HK-2 (cell line): ENCODE measurements around the gene CCSER1.
"Not testable (repeated sequence)": the region's sequence is repeated elsewhere in the genome, so short reads cannot be mapped to it uniquely, and the experiment has no call there.

Experiments
- DNase-seq: peaks from one replicate; pipeline ENCODE4 v3.0.0-alpha.2; 2018; ENCODE audit not compliant: unreplicated experiment

The CCSER1 gene

DNA sequence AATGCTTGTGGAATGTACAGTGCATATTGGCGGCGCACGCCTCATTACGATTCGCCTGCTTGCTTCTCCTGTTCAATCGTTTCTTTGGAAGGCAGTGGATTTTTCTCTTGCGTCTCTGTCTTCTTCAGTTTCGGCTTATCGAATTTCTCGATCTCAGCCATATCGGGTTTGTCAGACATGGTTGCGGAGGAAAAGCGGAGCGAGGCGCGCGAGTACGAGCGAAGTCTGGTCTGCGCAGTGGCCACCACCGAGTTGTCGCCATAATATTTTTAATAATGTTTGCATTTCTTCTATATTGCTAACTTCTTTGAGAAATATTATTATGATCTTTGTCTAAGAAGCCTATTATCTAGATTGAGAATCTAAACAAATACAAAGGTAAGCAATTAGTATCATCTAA lies 711.7 kb downstream of the CCSER1 start:
- not testable (repeated sequence) for DNase-seq

DNA sequence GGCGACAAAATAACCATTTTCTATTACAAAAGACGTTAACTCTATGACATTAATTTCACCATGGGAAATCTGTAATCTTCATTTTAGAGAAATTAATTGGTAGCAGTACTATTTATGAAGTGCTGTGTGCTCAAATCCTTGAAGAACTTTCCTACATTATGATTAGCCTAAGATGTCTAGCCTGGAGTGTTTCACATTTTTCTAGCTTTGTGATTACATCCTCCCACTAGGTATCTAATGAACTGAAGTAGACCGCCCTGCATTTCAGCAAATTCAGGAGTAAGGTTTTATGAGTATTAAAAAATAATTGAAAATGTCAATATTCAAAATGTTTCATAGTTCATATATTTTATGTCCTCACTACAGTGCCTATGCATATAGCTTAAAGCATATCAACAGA lies 713.1 kb downstream of the CCSER1 start:
- no peak for DNase-seq

DNA sequence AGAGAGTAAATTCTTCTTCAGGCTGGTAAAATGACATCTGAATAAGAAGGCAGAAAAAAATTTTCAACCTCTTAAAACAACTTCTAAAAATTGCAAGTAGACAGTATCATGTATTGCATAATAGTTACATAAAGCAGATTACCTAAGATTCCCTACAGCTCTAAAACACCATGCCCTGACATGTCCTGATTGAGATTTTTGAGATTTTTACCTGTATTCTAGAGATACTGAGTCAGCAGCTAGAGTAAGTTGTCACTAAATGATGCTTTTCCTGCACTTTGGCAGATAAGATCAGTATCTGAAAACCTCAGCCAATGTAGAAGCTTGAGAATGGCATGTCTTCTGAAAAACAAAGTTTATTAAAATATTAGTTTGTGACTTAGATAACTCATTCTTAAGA lies 713.6 kb downstream of the CCSER1 start:
- no peak for DNase-seq

DNA sequence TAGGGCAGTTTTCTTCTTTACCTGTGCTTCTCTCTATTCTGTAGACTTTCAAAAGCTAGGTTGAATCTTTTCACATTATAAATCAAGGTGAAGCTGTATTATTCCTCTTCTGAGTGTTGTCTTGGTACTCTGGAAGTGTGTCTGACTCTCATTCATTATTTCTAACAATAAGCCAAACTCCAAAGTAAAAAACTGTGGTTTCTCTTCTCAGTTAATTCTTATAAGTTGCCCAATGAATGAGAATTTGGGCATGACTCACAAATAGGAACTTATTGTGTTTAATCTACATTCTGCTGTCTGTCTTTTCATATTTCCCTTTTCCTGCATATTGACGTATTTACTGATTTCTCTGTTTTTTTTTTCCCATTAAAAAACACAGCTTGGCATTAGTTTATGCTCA lies 714.5 kb downstream of the CCSER1 start:
- DNase-seq: no peak

DNA sequence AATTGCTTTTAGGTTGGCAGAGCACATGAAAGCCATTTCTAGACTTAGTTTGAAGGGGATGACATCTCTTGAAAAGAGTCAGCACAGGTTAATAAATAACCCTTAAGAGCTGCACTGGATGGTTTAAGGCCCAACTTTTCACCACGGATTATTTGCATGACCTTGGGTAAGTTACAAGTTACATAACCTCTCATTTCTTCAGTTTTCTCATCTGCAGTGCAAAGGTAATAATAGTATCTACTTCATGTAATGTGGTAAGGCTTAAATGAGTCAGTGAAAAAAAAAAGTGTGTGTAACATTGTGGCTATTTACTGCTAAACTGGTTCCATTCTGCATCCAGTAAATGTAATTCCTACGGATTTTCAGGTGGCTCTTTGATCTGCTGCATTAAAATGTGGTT lies 715.8 kb downstream of the CCSER1 start:
- DNase-seq: peak; percentile 2

DNA sequence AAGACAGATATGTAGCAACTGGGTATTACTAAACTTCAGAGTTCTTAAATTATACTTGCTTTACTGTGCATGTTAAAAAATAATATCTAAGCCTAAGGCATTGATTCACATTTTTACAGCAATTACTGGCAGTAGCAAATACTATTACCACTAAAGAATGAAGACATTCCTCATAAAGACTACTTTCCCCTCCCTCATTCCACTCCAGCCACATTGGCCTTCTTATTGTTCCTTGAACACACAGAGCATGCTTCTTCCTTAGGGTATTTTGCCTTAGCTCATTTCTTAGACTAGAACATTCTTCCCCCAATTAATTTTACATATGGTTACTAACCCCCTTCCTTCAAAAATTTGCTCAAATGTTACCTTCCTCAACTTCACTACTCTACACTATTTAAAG lies 717.0 kb downstream of the CCSER1 start:
- DNase-seq: no peak

DNA sequence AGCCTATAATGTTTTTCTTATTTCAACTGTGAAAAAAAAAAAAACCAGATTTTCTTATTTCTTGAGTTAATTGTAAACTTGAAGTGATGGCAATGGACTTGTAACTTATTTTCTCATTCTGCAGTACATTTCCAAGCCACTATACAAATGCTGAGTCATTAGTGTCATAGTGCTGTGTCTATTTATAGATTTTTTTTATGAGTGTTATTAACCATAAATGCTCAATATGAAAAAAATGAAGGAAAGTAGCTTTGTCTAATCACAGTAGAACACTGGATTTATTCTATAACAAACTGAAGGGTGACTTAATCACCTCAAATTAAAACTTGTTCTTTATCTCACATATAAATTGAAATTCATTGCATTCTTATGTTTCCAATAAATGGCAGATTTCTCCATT lies 718.6 kb downstream of the CCSER1 start:
- DNase-seq: no peak

DNA sequence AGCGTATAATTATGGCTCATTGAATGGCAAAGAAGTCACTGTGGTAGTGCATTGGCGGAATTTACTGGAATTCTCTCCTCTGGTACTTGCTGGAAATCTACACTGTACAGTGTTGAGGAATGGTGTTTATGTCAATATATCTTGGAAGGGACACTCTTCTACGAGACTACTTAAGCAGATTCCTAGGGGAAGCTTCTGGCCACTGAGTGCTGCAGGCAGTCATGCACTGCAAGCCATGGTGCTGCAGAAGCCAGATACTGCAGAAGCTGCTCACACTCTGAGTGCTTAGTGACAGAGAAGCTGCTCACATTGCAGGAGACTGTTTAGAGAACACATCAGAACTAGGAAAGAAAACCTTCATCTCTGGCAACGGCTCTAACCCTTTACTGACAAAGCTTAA lies 725.0 kb downstream of the CCSER1 start:
- DNase-seq: no peak

DNA sequence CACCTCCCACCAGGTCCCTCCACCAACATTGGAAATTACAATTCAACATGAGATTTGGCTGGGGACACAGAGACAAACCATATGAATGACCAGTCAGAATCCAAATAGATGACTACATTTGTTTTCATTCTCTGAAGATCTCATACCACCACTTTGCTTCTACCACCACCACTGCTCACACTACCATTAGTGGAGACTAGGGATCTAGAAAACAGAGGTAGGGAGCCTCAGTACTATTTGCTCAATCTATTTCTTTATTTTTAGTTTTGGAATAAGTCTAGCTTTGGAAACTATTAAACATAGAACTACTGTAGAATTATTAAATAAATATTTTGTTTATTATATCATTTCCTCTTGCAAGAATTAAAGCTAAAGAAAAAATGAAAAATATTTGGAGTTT lies 727.9 kb downstream of the CCSER1 start:
- DNase-seq: no peak

DNA sequence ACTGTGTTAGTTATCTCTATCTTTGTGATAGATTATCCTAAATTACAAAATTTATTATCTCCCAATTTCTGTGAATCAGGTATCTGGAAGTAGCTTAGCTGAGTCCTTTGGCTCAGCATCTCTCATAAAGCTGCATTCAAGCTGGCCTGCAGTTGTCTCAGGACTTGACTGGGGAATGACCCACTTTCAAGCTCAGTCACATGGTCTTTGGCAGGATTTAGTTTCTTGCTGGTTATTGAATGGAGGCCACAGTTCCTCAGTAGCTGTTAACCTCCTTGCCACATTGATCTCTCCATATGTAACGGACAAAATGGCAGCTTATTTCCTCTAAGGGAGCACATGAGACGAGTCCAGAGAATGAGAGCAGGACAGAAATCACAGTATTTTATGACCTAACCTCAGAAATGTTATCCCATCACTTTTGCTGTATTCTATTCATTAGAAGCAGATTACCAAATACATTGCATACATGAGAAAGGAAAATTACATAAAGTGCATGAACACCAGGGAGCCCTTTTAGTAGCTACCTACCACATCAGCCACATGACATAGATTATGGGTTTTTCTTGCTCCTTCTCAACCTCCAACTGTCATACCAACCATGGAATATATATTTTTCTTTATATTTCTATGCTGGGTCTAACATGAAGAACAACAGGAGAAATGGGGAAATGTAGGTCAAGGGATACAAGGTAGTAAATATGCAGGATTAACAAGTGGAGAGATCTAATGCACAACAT lies 730.1 kb downstream of the CCSER1 start:
- no peak for DNase-seq

DNA sequence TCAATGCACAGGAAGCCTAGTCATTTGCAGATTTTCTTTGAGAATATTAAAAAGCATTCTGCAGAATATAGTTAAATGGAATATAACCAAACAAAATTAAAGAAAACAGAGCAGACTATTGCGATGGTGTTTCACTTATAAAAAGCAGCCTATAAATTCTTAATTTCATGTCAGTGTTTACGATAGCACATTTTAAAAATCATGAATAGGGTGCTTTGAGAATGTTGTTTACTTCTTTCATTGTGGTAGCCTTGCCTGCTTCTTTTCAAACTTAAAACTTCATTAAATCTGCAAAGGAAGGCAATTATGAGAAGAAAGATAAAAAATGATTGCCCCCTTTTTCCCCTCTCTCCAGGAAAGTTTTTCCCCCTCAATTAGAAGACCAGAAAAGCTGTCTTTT lies 748.6 kb downstream of the CCSER1 start:
- no peak for DNase-seq

DNA sequence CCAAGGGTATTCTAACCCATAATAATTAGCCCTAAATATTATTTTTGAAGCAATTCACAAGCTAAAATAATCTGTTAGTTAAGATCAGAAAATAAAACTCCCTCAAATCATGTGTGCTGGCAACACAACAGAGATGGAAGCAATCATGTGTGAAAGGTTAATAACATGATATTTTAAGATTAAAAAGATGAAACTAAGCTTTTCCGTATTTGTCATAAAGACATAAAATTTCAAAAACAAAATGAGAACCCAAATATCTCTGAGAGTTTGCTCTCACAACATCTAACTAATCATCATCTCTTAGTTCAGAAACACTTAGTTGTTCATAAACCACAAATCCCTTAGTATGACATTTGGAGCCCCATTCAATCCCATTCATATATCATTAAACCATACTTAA lies 749.1 kb downstream of the CCSER1 start:
- no peak for DNase-seq

DNA sequence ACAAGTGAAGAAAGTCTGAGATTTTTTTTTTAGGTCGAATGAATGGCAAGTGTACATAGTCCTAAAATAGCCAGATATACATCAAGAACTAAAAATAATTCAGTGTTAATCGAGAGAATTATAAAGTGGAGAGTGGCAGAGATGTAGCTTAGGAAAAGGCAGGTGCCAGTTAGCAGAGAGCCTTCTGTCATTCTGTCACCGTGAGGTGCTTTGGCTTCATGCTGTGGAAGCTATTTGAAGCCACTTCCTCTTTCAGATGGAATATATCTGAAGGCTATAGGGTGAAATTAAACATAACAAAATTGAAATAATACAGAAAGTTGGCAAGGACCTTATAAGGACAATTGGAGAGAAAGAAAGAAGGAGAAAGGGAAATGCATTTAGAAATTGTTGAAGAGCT lies 756.3 kb downstream of the CCSER1 start:
- no peak for DNase-seq

DNA sequence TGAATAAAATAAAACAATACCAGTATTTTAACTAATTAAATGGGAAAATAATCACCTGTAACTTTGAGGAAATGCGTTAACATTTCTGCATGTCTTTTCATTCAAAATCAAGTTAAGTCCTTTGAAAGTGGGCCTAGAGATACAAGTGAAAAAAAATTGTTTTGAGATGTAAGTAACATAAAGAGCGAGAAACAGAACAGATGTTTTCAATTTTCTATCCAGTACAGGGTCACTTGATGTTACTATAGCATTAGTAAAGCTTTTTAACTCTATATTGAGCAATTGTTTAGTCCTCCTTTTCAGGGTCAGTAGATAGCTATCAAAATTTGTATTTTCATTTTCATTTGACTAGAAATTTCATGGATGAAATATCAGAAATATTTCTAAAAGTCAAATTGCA lies 761.4 kb downstream of the CCSER1 start:
- no peak for DNase-seq

DNA sequence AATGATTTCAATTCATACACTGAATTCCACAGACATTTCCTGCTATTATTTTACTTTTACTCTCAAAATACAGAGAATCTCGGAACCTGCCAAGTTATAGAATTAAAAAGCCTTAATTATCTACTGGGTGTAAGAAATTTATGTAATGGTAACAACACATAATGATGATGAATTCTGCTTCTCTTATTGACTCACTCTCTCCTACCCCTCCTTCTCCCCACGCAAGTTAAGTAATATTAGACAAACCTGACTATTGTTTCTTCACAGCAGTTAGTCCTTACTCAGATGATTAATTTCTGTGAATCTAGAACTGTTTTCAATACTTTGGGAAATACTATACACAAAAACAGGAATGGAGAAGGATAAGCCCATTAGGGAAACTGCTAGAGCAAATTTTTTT lies 762.0 kb downstream of the CCSER1 start:
- DNase-seq: no peak

DNA sequence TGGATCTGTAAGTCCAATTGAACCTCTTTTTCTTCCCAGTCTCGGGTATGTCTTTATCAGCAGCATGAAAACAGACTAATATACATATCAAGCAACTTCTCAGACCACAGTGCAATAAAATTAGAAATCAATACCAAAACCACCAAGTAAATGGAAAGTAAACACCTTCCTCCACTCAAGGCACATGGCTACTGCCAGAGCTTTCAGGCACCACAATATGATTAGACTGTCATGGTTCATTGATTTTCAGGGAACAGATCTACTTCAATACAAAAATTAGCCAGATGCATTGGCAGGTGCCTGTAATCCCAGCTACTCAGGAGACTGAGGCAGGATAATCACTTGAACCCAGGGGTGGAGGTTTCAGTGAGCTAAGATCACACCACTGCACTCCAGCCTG lies 776.2 kb downstream of the CCSER1 start:
- DNase-seq: not testable (repeated sequence)

DNA sequence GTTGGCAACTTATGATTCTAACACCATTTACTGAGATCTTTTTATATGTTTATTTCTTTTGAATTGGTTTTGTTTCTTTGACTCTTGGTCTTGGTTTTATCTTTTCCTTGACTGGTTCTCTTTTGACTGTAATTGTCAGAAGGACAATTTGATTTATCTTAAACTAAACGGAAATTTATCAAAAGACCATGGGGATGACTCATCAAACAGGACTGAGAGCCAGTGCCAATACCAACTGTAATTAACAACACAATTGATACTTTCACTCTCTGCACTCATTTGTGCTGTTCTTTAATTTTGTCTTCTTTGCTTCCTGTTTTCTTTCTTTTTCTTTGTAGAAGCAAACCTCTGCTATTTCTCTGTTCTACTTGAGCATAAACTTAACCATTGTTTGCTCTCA lies 776.8 kb downstream of the CCSER1 start:
- no peak for DNase-seq

DNA sequence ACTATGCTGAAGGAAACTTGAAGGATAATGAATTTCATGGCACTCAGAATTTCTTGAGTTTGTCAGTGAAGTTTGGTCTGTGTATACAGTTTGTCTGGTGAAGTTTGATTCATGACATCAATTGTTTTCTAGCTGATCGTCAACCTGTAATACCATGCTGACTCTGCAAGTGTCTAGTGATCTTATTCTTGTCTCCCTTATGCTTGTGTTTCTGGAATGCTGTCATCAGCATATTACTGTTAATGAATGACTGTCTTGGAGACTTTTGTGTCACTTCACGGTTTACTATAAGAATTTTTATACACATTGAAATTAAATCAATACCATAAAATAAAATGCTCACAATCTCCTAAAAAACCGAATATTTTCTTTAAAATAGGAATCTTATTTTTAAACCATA lies 779.0 kb downstream of the CCSER1 start:
- DNase-seq: no peak

DNA sequence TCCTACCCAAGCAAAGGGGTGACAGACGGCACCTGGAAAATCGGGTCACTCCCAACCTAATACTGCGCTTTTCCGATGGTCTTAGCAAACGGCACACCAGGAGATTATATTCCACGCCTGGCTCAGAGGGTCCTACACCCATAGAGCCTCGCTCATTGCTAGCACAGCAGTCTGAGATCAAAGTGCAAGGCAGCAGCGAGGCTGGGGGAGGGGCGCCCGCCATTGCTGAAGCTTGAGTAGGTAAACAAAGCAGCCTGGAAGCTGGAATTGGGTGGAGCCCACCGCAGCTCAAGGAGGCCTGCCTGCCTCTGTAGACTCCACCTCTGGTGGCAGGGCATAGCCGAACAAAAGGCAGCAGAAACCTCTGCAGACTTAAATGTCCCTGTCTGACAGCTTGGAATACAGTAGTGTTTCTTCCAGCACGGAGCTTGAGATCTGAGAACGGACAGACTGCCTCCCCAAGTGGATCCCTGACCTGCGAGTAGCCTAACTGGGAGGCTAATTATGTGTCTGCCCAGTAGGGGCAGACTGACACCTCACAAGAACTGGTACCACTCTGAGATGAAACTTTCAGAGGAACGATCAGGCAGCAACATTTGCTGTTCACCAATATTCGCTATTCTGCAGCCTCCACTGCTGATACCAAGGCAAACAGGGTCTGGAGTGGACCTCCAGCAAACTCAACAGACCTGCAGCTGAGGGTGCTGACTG lies 784.7 kb downstream of the CCSER1 start:
- not testable (repeated sequence) for DNase-seq

DNA sequence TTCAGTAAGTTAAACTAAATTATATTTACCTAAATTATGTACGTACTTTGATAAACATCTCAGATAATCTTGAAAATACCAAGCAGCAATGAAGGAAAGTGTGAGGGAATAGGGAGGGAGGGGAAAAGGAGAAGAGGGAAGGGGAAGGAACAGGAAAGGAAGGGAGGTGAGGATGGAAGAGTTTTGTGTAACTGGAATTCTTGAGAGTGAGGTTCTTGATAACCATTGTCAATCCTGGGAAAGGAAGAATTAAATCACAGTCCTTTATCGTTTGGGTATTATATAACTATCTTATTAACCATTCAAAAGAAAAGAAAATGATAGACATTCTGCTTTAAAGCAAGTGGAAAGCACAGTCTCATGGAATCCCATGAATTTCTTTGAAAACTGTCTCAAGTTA lies 795.0 kb downstream of the CCSER1 start:
- DNase-seq: no peak

DNA sequence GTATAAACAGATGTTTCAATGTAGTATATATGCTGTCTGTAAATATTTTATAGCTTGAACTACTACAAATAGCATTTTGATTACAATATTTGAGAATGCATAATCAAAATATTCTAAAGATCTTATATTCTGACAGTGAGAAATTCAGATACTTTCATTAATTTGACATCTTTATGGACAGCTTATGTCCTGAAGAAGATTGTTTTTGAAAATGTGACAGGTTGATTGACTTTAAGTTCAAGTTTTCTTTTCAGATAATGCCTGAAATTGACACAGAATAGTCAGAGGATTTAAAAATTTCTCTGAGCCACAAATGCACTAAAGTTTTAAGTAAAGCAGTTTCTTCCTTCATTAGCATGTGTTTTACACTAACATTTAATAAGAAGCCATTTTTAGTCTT lies 799.8 kb downstream of the CCSER1 start:
- DNase-seq: no peak

DNA sequence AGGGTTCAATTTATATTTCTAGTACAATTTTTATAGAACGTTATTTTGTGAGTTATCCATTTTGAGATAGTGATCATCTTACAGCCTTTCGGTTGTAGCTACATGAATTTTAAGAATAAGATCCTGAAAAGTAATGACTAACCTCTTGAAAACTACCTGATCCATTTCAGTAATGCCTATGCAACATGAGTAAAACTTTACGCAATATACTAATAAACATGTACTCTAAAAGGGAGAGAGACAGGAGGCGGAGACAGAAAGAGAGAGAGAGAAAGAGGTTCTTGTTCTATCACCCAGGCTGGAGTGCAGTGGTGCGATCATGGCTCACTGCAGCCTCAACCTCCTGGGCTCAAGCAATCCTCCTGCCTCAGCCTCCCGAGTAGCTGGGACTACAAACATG lies 816.1 kb downstream of the CCSER1 start:
- DNase-seq: no peak

DNA sequence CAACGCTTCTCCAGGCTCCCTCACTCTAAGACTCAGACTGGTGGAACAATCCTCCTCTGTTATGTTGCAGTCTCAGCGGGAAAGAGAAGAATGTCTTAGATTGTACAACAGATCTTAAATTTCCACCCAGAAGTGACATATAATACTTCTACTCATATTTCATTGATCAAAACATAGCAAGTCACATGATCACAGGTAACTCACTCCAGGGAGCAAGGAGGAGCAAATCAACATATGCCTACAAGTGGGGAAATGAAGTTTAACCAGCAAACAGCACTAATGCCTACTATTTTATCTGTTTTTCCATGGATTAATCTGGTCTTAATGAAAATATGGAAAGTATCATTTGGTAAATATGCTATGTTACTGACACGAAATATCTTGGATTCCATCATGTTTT lies 819.8 kb downstream of the CCSER1 start:
- no peak for DNase-seq

DNA sequence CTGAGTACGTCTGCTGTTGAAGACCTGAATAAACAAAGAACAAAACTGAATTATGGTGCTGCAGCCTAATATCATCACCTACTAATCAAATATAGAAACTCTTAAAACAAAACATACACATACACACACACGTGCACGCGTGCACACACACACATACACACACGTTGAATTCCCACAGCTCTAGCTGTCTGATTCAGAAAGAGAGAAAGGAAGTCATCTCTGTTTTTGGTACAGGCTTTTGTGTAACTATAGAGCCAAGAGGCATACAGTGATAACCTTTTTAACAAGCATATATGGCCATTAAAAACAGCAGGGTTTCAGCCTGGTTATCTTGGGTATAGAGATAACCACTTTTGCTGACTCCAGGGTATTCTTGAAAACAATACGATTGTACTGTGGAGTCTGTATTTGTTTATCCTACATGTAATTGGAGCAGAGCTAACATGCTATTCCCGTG lies 823.2 kb downstream of the CCSER1 start:
- DNase-seq: no peak
